ENCODE results near the gene MYOG.

The MYOG gene

DNA sequence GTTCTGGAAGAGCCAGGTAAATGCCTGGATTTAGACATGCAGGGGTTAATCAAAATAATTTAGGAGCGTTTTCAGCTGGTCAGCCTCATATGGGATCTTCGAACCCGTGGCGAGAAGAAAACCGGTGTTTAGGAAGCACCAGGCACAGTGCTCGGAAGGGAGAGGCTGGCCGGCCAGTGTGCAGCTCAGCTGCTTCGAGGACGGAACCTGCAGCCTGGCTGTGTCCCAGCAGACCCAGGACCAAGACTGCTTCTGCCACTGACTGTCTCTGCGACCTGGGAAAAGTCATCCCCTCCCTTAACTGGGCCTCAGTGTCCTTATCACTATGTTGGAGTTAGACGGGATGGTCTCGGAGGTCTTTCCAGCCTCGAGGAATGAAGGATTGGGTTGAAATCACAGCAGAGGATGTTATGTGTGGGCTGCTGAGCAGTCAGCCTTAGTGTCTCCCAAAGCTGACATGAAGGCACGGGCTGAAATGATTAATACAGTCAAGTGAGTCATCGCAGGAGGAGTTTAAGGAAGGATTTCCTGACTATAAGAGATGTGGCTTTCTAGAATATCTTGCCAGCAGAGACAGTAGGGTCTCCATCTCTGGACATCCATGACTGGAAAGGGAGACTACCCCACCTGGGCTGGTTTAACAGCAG, 38.7 kb downstream of the MYOG start:
- FAIRE-seq = no peak

DNA sequence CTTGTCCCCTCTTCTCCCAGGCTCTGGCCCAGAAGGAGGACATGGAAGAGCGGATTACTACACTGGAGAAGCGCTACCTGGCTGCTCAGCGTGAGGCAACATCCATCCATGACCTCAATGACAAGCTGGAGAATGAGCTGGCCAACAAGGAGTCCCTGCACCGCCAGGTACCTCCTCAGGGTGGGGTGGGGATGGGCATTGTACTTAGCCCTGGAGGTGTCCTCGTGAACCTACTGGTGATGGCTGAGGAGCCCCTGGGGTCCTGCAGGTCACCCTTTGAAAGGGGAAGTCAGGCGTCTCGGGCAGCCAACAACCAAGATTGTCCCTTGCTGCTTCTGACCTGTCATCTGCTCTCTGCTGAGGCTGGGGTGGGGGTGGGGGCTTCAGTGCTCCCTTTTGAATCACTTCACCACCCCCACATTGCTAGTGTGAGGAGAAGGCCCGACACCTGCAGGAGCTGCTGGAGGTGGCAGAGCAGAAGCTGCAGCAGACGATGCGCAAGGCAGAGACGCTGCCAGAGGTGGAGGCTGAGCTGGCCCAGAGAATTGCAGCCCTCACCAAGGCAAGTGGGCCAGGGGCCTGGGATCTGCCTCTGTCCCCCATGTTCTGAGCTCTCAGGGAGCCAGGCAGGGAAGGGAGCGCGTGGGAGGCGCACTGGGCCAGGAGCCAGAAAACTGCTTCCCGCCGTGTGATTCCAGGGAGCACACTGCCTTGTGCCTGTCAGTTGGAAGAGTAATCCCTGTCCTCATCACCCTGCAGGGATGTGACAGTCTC, 39.8 kb downstream of the MYOG start:
- FAIRE-seq = no peak

DNA sequence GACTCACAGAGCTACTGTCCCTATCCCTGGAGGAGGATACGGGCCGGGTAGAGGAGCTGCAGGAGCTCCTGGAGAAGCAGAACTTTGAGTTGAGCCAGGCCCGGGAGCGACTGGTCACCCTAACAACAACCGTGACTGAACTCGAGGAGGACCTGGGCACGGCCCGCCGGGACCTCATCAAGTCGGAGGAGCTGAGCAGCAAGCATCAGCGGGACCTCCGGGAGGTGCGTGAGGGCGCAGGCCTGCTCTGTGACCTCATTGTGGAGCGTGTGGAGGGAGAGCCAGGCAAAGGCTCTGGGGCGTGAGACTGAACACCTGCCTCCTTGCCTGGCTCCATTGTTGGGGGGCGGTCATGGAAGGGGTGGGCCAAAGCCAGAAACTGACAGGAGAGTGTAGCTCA, 40.5 kb downstream of the MYOG start:
- no peak for FAIRE-seq

DNA sequence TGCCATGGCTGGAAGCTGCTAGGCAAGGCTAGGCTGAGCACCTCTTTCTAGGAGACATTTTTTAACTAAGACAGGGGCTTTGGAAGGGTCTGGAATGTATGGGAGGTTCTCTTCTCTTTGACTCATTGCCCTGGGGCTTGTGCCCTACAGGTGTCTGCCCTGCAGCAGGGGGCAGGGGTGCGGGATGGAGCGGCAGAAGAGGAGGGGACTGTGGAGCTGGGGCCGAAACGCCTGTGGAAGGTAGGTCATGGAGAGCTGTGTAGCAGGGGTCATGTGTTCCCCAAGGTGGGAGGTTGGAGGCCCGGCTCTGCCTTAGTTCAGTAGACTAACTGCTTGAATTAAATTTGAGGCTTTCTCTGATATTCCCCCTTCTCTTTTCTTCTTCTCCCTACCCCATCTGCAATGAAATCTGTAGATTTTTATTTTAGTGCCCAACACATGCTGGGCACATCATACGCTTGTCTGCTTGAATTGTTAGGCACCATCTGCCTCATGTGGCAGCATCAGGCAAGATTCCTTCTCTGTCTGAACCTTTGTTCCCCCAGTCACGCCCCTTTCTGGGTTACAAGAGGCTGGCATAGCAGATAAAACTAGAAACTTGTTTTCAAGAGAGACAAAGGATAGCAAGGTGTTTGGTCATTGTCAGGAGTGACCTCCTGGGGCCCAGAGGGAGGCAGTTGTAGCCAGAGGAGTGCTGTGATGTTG, 41.1 kb downstream of the MYOG start:
- no peak for FAIRE-seq

DNA sequence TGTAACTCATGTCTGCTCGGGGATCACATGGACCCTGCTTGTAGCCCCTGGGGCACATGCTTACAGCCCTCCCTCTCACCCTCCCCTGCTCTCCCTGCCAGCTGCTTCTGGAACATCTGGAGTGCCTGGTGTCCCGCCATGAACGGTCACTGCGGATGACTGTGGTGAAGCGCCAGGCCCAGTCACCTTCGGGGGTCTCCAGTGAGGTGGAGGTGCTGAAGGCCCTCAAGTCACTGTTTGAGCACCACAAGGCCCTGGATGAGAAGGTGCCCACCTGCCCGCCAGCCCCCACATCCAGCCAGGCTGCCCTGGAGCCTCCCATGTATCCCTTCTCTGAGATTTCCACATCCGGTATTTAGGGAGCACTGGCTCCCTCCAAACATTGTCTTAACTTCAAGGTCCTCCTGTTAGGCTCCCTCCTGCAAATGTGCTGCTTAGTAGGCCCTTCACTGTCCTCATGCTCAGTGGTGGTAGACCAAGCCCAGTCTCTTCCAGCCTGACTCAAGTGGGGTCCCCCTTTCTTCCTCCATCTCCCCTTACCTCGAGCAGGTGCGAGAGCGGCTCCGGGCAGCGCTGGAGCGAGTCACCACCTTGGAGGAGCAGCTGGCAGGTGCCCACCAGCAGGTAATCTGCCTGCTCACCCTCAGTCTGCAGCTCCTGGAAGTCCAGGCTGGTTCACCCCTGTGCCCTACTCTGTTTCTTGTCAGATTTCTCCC, 41.8 kb downstream of the MYOG start:
- no peak for FAIRE-seq

DNA sequence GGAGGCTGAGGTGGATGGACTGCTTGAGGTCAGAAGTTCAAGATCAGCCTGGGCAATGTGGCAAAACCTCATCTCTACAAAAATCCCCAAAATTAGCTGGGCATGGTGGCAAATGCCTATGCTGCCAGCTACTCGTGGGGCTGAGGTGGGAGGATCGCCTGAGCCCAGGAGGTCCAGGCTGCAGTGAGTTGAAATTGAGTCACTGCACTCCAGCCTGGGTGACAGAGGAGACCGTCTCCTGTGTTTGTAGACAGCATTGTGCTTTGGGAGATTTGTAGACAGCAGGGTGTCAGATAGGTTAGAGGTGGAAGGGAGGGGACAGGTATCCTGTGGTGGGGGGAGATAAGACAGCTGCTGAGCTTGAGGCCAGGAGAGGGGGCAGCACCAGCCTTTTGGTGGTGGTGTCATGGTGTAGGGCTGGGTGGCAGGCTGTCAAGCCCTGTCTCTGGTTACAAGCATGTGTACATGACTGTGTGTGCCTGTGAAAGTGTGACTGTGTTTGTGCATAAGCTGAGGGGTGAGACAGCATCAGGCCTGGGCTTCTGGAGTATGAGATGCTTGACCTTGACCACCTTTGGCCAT, 44.4 kb downstream of the MYOG start:
- no peak for FAIRE-seq

DNA sequence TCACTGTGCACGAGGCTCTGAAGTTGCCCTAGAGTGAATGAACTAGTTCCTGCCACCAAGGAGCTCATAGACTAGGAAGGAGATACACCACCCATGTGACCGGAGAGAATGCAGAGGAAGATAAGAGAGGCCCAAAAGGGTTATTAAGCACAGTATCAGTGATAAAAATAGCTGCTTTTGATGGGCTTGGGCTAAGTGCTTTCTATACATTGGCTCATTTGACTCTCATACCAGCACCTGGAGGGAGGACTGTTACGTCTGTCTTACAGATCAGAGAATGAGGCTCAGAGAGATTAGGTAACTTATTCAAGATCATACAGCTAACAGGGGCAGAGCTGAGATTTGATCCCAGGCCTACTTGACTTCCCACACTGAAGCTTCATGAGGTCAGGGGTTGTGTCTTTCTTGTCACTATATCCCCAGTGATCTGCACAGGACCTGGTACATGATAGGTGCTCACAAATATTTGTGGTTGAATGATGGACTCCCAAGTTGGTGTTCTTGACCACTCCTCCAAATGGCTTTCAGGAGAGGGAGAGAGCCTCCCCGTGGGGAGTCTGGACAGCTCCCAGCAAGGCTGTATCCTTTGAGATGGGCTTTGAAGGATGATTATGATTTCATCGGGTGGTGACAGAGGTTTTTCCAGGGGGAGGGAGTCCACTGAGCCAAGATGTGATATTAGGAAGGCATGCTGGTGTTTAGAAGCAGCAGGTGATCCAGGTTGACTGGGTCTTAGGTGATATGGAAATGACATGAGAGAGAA, 45.1 kb downstream of the MYOG start:
- FAIRE-seq = no peak

DNA sequence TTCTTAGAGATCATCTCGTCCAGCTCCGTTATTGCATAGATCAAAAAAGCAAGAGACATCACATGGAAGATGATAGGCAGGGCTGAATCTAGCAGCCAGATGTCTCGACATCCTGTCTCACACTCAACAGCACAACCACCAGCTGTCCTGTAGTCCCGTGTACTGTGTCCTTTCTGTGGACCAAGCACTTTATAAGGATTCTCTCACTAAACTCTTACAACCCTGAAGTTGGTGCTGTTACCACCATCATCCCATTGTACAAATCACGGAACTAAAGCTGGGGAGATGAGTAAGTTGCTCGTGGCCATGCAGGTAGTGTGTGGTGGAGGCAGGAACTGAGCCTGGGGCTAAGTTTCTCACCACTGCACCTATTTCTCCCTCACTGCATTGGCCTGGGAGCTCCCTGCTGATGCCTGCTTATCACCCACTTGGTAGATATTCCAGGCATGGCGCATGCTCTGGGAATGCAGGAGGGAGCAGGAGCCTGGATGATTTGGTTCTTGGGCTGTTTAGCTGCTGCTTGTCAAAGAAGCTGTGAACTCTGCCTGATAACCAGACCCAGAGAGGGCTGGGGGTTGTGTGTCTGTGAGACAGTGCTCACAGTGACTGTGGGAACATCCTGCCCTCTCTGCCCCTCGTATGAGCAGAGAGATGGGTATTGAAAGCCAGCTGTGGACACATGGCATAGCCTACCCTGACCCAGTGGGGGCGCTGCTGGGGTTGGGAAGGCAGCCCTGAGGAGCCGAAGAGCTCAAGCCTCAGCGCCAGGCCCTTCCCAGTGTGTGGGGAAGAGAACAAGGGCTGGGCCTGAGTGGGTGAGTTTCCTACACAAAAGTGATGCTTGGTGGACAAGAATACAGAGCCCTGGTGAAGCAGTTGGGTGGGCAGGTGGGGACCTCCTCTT, 46.0 kb downstream of the MYOG start:
- no peak for FAIRE-seq

DNA sequence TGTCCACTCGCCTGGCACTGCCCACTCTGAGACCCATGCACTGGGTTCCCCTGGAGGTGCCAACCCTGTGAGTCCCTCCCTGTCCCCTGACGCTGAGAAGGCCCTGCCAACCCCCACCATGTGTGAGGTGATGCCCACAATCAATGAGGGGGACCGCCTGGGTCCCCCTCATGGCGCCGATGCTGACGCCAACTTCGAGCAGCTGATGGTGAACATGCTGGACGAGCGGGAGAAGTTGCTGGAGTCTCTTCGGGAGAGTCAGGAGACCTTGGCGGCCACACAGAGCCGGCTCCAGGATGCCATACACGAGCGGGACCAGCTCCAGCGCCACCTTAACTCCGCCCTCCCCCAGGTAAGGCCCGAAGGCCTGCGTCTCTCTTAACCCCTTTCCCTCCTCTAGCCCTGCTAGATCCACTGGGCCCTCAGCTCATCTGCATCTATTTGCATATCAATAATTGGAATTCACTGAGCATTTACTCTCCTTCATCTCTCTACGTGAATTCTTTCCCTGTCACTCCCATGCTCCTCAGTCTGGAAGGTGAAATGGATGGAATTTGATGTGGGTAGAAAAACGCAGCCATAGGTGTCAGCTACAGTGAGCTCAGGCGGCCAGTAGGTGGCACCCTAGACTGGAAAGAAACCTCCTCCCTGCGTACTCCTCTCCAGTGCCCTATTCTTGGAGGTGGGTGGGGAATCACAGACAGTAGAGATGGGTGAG, 46.8 kb downstream of the MYOG start:
- peak; percentile 92 for FAIRE-seq

DNA sequence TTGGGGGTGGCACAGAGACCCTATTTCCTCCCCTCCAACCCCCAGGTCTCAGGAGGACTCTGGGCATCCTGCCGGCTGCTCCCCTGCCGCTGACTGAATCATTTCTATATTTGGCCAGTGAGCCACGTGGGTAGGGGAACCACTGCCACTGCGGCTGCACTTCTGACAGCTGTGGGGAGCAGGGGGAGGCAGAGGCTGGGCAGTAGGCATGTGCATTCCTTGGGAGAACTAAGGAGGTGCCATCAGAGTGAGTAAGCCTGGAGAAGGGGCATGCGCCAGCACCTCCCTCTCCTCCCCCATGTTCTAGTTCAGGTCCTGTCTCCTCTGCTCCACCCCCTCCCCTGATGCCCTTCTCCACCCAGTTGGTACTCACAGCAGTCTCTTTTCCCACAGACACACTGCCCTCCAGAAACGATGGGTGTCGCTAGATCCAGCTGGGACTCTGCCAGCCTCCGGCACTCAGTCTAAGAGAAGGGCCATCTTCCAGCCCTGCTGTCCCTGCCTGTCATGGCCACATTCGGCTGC, 47.5 kb downstream of the MYOG start:
- no peak for FAIRE-seq

DNA sequence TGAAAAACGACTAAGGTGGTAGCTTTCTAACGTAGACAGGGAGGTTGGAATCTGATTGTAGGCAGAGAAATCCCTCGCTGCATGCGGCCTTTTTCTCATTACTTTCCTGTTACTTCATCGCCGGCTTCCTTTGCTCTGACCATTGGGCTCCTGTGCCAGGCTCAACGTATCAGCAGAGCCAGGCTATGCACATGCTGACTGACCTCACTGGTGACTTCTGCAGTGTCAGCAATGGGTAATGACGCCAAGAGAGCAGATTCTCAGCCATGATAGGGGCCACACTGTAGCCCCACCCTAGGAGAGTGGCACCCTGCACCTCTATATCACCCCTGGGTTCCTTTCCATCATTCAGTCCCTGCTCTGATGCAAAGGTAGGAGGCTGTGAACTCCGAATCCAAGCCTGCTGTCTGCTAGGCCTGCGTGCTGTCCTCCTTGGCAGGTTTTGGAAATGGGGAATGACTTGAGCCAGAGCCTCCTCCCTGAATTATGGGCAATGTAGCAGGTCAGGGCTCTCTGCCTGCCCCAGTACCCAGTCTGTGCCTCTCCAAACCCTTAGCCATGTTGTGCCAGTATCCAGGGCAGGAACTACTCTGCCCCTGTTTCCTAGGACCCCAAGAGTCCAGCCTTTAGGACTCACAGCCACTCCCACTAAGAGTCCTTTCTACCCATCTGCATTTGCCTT, 48.2 kb downstream of the MYOG start:
- no peak for FAIRE-seq

DNA sequence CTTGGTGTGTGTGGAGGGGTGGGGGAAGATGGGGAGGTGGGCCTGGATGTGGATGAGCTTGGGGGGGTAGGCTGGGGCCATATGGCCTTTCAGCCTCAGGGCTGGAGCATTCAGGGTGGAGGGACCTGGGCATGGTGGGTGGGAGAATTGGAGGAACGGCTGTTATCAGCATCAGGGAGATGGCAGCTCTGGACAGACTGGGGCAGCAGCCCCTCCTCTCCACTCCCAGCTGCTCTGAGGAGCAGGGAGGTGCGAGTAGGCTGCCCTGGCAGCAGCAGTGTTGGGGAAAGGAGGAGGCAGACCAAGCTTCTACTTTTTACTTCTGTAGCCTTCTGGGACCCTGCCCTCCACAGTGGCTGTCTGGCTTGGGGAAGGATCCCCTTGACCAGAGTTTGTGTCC, 49.3 kb downstream of the MYOG start:
- no peak for FAIRE-seq

DNA sequence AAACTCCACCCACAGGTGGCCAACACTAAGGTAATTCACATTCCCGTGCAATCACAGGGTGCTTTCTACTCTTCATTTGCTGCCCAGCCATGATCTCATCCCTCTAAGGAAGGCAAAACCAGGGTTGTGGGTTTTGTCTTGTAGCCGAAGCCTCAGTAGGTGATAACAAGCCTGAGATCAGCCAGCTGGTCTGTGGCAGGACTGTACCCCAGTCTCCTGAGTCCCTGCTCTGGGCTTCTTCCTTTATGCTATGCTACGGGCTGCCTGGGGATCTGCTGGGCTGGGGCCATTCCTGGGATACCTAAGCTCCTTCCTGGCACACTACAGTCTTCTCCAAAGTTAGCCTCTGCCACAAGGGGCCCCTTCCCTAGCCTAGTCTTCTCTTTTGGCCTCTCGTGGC, 49.7 kb downstream of the MYOG start:
- FAIRE-seq = no peak

DNA sequence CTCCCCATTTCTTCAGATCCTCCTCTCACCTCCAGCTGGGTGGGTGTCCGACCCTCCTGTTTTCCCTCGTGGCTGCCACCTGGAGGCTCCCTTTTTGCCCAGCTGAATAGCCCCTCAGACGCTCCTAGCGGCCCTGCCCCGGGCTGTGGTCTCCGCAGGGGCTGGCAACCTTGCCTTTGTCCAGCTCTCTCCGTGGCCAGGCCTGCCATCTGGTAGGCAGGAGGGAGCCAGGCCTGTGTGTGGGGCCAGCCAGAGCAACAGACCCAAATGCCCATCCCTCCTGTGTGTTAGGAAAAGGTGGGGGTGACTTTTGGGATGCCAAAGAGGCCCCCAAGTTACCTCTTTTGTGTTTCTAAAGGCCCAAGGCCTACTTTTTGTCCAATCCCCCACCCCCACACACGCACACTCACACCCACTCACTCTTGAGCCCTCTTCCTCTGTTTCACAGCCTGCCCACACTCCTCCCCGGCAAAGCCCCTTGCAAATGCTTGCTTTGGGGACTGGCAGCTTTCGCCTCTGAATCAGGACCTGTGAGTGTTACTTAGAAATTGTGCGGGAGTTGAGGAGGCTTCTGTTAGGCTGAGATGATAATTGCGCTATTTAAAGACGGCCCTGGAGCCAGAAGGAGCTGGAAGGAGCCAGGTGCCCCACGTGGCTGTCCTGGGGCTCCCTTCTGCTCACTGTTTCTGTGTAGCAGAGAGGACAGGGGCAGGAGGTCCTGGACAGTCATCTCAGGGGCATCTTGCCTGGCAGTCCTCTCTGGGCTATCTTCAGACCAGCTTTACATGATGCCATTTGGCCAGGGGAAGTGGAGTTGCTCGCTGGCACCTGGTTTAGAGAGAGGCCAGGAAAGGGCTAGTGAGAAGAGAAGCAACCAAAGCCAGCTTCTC, 50.5 kb downstream of the MYOG start:
- FAIRE-seq = no peak

DNA sequence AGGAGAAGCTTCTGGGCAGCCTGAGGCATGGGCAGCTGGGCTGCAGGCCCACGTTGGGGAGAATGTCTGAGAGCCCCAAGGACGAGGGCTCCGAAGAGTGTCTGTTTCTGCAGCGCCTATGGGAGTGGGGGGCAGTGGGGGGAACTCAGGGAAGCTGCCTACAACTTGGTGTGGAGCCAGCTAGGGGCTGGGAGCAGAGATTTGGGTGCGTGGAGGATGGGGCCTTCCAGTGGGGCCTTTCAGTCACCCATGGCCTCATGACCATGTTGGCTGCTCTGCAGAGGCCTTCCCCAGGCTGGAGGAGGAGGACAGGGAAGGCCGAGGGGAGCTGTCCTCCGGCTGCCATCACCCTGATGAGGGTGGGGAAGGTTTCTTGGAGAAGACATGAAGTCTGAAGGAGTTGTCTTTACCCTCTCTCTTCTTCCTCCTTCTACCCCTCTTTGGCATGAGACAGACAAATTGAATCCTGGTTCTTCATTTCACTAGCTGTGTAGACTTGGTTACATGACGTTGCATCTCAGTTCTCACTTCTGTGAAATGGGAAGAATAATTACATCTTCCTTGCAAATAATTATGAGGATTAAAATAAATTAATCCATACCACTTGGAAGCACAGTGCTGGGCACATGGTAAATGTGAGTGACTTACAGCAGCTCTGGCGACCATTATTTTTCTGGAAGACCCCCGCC, 51.2 kb downstream of the MYOG start:
- no peak for FAIRE-seq

DNA sequence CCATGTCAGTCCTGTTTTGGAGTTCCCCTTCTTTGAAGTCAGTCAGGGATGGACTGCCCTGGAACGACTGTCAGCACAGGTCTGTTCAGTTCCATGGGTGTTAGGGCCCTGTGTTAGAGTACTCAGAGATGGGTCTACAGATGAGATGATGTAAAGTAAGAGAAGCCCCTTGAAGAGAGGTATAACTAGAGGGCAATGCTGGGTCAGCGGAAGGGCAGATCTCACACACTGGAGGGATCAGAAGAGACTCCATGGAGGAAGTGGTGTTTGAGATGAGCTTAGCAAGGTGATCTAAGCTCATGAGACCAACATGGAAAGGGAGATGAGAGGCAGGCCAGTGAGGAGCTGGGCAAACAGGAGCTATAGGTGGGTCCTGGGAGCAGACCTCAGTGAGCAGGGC, 51.9 kb downstream of the MYOG start:
- FAIRE-seq = no peak

DNA sequence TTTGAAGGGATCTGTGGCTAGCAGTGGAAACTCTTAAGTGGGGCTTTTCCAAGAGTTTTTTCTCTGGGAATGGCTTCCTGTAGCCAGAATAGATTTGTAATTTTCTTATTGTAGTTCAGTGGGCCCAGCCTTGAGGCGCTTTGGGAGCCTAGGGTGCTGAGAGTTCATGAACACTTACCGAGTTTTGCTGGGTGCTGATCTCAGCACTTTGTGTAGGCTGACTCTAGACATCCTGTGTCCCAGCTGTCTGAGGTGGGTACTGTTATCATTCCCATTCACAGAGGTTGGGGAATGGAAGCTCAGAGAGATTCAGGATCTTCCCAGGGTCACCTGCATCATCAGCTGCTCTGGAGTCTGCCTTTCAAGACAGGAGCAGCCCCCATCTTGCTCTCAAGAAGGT, 52.5 kb downstream of the MYOG start:
- FAIRE-seq = no peak
